ENCODE measurements around the gene B3GNT9.

B3GNT9 gene

DNA sequence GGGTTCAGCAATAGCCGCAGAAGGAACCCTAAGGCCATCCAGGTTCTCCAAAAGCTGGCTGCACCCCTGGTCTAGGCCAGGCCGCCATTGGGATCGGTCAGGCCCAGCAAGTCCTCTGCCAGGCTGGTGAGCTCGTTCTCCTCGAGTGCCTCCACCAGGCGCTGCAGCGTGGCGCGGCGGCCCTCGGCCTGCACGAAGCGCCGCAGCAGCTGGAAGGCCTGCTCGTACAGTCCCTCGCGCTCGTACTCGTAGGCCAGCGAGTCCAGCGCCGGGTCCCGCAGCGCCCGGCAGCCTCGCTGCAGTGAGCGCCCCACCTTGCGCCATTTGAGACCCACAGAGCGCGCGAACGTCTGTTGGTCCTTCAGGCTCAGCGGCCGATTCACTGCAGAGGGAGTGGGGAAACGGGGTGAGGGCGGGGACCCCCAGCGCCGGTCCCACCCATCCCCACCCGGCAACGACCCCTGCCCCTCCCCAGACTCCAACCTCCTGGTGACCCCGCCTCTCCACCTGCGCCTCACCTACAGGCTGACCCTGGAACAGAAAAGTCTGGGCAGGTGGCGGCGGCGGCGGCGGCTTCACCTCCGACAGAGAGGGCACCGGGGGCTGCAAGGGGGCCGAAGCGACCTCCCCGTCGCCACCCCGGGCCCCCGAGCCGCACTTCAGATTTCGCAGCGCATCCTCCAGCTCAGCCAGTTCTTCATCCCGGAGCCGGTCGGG is 3.9 kb upstream of the B3GNT9 start:
- TF ChIP-seq, protein P1, sequence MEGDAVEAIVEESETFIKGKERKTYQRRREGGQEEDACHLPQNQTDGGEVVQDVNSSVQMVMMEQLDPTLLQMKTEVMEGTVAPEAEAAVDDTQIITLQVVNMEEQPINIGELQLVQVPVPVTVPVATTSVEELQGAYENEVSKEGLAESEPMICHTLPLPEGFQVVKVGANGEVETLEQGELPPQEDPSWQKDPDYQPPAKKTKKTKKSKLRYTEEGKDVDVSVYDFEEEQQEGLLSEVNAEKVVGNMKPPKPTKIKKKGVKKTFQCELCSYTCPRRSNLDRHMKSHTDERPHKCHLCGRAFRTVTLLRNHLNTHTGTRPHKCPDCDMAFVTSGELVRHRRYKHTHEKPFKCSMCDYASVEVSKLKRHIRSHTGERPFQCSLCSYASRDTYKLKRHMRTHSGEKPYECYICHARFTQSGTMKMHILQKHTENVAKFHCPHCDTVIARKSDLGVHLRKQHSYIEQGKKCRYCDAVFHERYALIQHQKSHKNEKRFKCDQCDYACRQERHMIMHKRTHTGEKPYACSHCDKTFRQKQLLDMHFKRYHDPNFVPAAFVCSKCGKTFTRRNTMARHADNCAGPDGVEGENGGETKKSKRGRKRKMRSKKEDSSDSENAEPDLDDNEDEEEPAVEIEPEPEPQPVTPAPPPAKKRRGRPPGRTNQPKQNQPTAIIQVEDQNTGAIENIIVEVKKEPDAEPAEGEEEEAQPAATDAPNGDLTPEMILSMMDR (IDR thresholded peaks at IDR 0.05; ENCODE audit: extremely low read depth, missing control alignments): no peak
- DNase-seq (ENCODE audit: low spot score): no peak

DNA sequence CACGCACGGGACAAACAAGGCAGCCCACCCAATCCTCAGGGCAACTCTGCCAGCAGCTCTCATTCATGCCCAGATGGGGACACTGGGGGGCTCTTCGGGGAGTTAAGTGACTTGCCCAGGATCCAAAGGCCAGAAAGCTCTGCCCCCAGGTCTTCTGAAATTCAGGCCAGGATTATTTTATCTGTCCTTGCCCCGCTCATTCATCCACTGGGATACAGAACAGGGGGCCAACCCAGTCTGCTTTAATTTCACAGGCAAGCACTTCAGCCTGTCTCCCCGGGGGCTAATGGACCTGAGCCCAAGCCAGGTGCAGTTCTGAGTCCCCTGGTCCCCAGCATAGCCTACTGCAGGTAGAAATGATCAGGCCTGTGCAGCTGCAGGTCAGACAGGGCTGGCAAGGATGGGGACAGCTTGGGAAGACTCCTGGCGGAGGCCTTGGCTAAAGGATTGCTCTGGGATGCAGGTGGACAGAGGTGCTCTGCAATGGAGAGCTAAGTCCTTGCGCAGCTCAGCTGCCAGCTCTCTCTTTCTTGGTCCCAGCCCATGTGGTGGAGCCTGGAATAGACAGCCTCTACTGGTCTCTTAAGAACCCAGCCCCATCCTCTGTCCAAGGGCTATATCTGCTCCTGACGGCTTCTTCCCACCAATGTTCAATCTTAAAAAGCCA is 766 bp upstream of the B3GNT9 start:
- TF ChIP-seq, protein P1 (IDR thresholded peaks at IDR 0.05; ENCODE audit: extremely low read depth, missing control alignments): no peak
- no peak for DNase-seq (ENCODE audit: low spot score)

DNA sequence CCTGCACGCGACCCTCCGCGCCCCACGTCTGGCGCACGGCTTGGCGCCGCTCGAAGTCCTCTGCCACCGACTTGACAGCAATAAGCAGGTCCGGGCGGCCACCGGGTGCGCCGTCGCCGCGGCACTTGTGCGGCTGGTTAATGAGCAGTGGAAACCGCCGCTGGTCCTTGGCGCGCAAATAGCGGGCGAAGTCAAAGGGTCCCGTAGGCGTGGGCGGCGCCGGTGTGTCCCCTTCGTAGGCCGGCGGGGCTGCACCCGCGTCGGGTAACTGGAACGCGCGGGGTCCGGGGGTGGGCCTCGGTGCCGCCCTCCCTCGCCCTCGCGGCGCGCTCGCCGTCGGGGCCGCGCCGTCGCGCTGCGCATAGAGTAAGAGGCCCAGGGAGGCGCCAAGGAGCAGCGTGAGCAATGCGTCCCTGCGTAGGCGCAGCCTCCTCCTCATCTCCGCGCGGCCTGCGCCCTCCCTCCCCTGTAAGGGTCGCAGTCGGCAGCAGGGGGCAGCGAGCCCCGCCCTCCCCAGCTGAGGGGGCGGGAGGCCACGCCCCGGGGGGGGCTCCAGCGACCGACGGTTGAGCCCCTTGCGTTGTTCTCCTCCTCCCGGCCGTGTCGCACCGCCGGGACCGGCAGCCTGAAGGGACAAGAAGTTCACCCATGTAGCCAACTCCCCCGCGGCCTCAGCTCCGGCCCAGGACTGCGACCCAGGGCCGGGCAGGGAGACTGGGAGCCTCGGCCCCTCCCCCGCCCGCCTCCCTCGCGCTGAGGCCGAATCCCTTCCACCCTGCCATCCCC is 558 bp downstream of the B3GNT9 start:
- DNase-seq (ENCODE audit: low spot score): peak; percentile 91
- TF ChIP-seq, protein P1 (IDR thresholded peaks at IDR 0.05; ENCODE audit: extremely low read depth, missing control alignments): no peak

DNA sequence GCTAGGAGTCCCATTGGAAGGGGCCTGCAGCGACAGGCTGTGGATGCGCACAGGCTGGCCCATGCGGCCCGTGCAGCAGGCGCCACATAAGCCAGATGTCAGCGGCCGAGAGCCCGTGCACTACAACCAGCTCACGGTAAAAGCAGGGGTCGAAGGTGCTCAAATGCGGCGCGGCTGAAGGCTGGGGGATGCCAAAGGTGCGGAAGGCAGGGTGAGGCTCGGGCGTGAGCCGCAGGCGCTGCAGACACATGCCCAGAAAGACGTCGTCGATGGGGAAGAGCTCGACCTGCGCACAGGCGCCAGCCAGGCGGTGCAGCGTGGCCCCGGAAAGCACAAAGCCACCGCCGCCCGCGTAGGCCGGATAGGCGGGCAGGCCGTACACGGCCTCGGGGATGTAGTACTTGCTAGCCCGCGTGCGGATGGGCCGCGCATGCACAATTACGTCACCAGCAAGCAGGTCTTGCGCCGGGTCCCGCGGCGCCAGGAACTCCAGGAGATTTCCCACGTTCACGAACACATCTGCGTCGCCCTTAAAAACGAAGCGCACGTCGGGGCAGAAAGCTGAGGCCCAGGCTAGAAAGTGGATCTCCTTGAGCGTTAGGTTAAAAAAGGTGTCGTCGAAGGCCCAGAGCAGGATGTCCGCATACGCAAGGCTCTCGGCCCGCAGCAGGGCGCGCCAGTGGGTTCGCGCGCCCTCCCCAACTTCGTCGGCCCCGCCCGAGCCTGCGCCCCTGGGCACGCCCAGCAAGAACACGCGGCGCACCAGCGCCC is 1.3 kb downstream of the B3GNT9 start:
- TF ChIP-seq, protein P1 (IDR thresholded peaks at IDR 0.05; ENCODE audit: extremely low read depth, missing control alignments): no peak
- DNase-seq (ENCODE audit: low spot score): no peak

DNA sequence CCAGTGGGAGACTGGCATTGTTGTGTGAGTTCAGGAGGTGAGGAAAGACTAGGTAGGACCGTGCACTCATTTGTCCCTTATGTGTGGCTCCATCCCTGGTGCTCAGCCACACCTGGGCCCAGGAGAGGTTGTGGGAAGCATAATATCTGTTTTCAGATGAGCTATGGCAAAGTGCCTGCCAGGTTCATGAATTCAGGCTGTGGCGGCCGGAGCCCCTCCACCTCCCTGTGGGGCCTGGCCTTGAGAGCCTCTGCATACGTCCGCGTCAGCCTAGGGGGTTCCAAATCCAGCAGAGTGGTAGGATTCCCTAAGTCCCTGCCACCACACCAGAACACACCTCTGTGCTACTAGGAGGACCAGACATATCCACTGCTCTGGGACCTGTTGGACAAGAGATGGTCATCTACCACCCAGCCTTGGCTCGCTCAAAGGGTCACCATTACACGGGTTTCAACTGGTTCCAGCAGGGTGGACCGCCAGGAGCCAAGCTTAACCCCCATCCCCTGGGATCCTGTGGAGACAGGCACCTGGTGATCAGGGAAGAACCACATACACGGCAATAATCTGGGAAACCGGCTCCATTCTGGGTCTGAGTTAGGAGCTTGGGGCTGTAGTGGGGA is 2.0 kb downstream of the B3GNT9 start:
- TF ChIP-seq, protein P1 (IDR thresholded peaks at IDR 0.05; ENCODE audit: extremely low read depth, missing control alignments): no peak
- no peak for DNase-seq (ENCODE audit: low spot score)

DNA sequence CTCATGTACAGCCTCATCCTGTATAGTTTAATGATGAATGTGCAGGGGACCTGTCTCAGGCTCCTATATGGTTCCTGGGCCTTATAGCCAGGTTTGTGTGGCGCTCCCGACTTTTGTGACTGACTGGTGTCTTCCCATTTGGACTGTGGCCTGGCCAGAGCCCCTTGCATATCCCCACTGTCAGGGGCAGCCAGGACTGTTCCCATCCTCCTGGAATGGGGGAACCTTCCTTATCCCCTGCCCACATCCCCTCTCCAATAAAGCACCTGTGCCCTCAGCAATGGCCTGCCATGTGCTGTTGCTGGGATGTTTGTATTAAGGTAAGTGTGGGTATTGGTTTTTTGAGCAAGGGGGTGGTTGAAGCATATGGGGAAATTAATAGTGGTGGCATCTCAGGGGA is 2.6 kb downstream of the B3GNT9 start:
- DNase-seq (ENCODE audit: low spot score): no peak
- TF ChIP-seq, protein P1 (IDR thresholded peaks at IDR 0.05; ENCODE audit: extremely low read depth, missing control alignments): no peak
